KOPT-K1 (cell line): ENCODE measurements around the gene MUC3A.
"Not testable (repeated sequence)": the region's sequence is repeated elsewhere in the genome, so short reads cannot be mapped to it uniquely, and the experiment has no call there.

Experiments used
- H3K27ac ChIP-seq: fragments of 200-600 bp; sonication (generic); 2 replicates; pipeline ENCODE4 v1.5.1; 2016; ENCODE audit warnings: antibody characterized with exemption, mild to moderate bottlenecking, low read depth, low read length; ENCODE audit not compliant: poor library complexity, severe bottlenecking
- H3K36me3 ChIP-seq: fragments of 200-600 bp; sonication (generic); 2 replicates; pipeline ENCODE4 v1.5.1; 2017; ENCODE audit warnings: antibody characterized with exemption, mild to moderate bottlenecking, low read length, moderate library complexity; ENCODE audit not compliant: insufficient read depth
- H3K9me3 ChIP-seq: fragments of 200-600 bp; sonication (generic); 2 replicates; pipeline ENCODE4 v1.5.1; 2017; ENCODE audit warnings: antibody characterized with exemption, low read length, mild to moderate bottlenecking; ENCODE audit not compliant: insufficient read depth, poor library complexity, severe bottlenecking

Gene MUC3A

DNA sequence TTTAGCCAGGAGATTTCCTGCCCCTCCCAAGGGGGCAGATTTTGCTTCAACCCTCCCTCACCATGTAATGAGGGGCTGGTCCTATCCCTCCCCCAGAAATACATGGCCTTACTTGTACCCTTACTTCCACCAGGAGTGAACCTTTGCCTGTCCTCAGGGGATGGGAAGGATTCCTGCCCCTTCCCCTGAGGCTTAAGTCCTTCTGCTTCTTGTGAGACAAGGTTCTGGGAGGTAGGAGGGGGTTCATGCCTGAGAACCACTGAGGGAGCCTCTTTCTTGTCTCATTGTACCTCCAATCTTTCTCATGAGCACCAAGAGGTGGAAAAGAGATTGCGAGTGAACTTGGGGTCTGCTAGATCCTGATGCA is 19.5 kb upstream of the MUC3A start:
- Histone ChIP-seq H3K27ac (no peak overlapping the region), H3K36me3 (no peaks in the 10 kb centered on the region), H3K9me3 (peaks cover 20% of the 10 kb centered on the region)

DNA sequence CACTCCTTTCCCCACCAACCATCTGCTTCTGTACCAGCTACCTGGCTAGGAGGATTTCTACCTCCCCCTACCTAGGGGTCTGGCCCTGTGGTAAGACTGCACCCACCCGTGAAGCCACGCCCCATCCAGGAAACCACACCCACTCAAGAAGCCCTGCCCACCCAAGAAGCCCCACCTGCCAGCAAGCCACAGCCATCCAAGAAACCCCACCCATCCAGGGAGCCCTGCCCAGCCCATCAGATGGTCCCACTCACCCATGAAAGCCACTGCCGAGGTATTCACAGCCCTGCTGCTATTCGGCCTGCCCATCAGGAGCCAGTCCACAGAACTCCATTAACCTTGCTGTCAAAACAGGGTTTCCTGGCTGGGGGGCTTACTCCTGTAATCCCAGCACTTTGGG is 15.6 kb upstream of the MUC3A start:
- no peak overlapping the region for H3K27ac ChIP-seq
- H3K36me3 ChIP-seq = no peaks in the 10 kb centered on the region
- H3K9me3 ChIP-seq = peaks cover 24% of the 10 kb centered on the region

DNA sequence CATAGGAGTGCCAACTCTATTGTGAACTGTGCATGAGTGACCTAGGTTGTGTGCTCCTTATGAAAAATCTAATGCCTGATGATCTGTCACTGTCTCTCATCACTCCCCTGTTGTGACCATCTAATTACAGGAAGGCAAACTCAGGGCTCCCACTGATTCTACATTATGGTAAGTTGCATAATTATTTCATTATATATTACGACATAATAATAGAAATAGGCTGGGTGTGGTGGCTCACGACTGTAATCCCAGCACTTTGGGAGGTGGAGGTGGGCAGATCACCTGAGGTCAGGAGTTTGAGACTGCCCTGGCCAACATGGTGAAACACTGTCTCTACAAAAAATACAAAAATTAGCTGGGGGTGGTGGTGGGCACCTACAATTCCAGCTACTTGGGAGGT is 14.0 kb upstream of the MUC3A start:
- peaks cover 30% of the 10 kb centered on the region for H3K9me3 ChIP-seq
- H3K36me3 ChIP-seq, H3K27ac ChIP-seq: not testable (repeated sequence)

DNA sequence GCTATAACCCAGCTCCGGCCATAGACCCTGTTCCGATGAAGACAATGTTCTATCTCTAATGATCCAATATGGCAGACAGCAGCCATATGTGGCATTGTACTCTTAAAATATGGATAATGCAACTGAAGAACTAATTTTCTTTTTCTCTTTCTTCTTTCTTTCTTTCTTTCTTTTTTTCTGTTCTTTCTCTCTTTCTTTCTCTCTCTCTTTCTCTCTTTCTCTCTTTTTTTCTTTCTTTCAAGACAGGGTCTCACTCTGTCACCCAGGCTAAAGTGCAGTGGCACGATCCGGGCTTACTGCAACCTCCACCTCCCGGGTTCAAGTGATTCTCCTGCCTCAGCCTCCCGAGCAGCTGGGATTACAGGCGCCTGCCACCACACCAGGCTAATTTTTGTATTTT is 13.2 kb upstream of the MUC3A start:
- peaks cover 30% of the 10 kb centered on the region for H3K9me3 ChIP-seq
- H3K36me3 ChIP-seq = not testable (repeated sequence)

DNA sequence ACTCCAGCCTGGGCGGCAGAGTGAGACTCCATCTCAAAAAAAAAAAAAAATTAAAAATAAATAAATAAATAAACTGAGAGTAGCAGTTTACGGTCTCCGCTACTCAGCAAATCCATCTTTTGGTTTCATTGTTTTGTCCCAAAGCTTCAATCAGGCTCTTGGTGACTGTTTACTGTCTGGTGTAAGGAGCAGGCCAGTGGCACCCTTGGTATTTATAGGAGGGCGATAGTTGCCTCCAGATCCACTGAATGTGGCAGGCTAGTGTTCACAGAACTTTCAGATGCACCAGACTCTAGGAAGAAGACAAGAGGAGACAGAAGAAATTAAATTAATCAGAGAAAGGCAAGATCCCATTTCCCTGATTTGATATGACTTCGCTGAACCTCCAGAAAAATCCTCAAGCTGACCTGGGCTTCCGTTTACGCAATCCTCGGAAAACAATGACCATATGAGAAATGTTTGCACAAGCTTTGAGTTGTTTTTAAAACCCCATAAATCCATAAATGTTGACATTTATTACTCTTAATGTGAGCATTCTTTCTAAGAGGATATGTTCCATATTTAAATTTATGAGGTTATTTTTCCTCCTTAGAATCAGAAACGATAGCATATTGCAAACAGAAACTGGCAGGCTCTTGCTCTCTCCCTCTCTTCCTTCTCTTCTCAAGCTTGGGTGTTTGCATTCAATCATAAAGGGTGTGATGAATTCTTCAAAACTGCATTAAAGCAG is 7.1 kb upstream of the MUC3A start:
- Histone ChIP-seq H3K9me3 (peaks cover 6% of the 10 kb centered on the region), H3K36me3 (no peaks in the 10 kb centered on the region), H3K27ac (no peak overlapping the region)

More for the DNA sequence above, 13.2 kb upstream of the MUC3A start:
- not testable (repeated sequence) for H3K27ac ChIP-seq

DNA sequence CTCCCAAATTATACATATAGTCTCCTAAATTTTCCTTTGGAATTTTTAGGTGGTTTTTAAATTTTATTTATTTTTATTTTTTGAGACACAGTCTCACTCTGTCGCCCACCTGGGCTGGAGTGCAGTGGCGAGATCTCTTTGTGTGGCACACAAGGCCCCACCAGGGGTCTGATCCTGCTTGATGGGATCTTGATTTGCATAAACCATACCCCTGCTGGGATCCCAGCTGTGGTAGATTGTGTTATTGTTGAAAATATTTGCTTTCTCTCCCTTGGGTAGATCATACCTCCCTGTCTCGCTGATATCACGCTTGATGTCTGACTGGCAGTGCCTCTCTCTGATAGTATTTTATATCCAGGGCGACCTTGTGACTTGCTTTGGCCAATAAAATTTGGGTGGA is 5.6 kb upstream of the MUC3A start:
- Histone ChIP-seq H3K36me3 (no peaks in the 10 kb centered on the region), H3K27ac (no peak overlapping the region)

DNA sequence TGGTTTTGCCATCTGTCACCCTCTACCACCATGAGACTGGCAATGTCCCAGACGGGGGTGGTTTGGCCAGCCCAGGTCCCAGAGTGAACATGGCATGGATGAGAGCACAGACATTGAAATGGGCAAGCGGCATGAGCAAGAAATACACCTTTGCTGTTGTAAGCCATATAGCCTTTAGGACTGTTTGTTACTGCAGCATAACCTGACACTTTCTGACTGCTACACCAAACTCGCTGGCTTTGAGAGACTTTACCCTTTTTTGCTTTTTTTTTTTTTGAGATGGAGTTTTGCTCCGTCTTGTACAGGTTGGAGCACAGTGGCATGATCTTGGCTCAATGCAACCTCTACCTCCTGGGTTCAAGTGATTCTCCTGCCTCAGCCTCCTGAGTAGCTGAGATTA is 5.2 kb upstream of the MUC3A start:
- Histone ChIP-seq H3K36me3 (no peaks in the 10 kb centered on the region), H3K27ac (no peak overlapping the region), H3K9me3 (peaks cover 6% of the 10 kb centered on the region)

More for the DNA sequence above, 5.6 kb upstream of the MUC3A start:
- peaks cover 6% of the 10 kb centered on the region for H3K9me3 ChIP-seq

DNA sequence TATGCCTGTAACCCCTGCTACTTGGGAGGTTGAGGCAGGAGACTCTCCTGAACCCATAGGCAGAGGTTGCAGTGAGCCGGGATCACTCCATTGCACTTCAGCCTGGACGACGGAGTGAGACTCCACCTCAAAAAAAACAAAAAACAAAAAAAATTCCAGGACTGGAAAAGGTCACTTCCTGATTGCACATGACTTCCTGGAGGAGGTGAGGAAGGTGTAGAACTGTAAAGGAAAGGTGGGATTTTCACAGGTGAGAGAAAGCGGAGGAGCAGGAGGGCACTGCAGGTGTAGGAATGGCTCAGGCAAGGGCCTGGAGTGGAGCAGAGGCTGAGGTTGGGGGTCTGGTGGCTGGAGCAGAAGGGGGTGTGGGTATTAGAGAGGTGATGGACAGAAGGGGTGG is 3.2 kb upstream of the MUC3A start:
- Histone ChIP-seq H3K27ac (no peak overlapping the region), H3K36me3 (no peaks in the 10 kb centered on the region), H3K9me3 (no peaks in the 10 kb centered on the region)

DNA sequence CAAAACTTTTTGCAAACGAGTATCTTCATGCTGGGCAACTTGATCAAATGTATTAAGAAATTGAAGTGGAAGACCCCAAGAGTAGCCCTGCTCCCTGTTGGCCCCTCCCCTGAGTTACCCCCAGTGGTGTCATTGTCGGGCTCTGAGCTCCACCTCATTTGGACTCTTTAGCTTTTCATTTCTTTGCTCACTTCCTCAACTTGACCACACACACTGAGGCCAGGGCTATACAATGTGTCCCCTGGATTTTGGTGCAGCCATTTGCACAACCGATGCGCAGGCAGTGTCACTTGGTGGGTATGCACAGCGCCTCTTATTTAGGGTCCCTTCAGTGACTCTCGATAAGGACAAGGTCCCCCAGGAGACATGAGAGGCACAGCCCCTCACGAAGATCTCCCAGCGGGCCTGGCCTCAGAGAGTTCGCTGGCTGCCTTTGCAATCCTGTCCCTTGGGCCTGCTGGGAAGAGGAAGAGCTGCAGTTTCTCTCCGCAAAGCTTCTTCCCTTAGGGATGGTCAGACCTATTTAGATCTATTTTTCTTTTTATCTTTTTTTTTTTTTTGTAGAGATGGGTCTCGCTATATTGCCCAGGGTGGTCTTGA is 2.5 kb upstream of the MUC3A start:
- H3K36me3 ChIP-seq = no peaks in the 10 kb centered on the region
- H3K9me3 ChIP-seq = no peaks in the 10 kb centered on the region
- H3K27ac ChIP-seq = no peak overlapping the region

DNA sequence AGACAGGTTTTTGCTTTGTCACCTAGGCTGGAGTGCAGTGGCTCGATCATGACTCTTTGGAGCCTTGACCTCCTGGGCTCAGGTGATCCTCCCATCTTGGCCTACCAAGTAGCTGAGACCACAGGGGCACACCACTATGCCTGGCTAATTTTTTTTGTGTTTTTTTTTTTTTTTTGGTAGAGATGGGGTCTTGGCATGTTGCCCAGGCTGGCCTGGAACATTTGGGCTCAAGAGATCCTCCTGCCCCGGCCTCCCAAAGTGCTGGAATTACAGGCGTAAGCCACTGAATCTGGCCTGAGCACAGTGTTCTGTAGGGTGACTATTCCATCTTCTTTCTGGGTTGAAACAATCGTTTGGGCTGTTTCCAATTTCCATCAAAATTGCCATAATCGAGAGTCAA is 1.5 kb upstream of the MUC3A start:
- Histone ChIP-seq H3K36me3 (no peaks in the 10 kb centered on the region), H3K9me3 (no peaks in the 10 kb centered on the region), H3K27ac (no peak overlapping the region)

DNA sequence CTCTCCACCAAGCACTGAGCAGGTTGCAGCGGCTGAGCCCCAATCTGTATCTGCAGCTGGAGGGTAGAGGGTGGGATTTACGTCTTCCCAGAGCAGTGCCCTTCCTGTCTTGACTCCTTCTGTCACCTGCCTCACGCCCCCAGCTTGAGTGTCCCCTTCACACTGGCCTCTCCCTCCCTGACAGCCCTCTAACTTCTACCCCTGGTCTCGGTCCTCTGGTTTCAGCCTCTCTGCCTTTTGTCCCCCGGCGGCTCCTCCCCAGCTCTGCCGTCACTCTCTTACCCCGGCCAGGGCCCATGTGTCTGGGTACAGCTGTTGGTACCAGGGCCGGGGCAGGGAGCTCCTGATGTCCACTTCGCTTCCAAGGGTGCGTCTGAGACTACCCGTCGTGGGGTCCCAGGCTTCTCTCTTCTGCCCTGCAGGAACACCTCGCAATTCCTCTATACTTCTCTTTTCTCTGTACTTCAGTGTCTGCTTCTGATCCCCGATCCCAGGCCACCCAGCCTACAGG is 654 bp downstream of the MUC3A start:
- Histone ChIP-seq H3K27ac (no peak overlapping the region), H3K9me3 (no peaks in the 10 kb centered on the region), H3K36me3 (no peaks in the 10 kb centered on the region)

DNA sequence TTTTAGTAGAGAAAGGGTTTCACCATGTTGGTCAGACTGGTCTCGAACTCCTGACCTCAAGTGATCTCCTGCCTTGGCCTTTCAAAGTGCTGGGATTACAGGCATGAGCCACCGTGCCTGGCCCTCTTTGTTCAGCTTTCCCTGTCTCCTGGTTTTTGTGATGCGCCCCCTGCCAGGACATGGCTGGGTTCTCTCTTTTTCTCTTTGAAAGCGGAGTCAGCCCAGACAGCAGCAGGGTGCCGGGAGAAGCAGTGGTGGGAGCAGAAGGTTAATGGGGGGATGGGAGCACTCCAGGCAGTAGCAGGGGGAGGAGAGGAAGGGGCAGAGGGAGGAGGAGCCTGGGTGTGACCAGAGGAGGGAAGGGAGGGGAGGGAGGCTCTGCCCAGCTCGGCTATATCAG is 1.8 kb downstream of the MUC3A start:
- Histone ChIP-seq H3K36me3 (no peaks in the 10 kb centered on the region), H3K27ac (no peak overlapping the region), H3K9me3 (no peaks in the 10 kb centered on the region)

DNA sequence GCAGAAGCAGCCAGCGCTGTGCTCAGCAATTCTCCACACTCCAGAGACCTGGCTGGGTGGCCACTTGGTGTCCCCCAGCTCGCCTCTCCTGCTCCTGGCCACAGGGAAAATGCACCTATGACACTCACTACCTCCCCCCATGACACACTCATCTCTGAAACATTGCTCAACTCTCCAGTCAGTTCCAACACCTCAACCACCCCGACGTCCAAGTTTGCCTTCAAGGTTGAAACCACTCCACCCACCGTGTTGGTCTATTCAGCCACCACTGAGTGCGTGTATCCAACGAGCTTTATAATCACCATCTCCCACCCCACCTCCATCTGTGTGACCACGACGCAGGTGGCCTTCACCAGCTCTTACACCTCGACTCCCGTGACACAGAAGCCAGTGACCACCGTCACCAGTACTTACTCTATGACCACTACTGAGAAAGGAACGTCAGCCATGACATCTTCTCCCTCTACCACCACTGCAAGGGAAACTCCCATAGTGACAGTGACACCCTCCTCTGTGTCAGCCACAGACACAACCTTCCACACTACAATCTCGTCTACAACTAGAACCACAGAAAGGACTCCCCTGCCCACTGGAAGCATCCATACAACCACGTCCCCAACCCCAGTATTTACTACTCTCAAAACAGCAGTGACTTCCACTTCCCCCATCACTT is 2.7 kb downstream of the MUC3A start:
- no peaks in the 10 kb centered on the region for H3K9me3 ChIP-seq
- H3K27ac ChIP-seq = no peak overlapping the region
- no peaks in the 10 kb centered on the region for H3K36me3 ChIP-seq

DNA sequence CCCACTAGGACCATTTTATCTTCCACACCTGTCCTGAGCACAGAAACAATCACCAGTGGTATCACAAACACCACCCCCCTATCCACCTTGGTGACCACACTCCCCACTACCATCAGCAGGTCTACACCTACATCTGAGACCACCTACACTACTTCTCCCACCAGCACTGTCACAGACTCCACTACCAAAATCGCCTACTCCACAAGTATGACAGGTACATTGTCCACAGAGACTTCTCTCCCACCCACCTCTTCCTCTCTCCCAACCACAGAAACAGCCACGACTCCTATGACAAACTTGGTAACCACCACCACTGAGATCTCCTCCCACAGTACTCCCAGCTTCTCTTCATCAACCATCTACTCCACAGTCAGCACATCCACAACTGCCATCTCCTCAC is 3.3 kb downstream of the MUC3A start:
- peaks cover under 1% of the 10 kb centered on the region for H3K9me3 ChIP-seq
- no peaks in the 10 kb centered on the region for H3K36me3 ChIP-seq
- H3K27ac ChIP-seq = no peak overlapping the region

DNA sequence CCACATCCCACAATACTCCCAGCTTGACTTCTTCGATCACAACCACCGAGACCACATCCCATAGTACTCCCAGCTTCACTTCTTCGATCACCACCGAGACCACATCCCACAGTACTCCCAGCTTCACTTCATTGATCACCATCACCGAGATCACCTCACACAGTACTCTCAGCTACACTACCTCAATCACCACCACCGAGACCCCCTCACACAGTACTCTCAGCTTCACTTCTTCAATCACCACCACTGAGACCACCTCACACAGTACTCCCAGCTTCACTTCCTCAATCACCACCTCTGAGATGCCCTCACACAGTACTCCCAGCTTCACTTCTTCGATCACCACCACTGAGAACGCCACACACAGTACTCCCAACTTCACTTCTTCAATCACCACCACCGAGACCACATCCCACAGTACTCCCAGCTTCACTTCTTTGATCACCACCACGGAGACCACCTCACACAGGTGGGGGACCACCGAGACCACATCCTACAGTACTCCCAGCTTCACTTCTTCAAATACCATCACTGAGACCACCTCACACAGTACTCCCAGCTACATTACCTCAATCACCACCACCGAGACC is 8.6 kb downstream of the MUC3A start:
- peaks cover 8% of the 10 kb centered on the region for H3K9me3 ChIP-seq
- H3K27ac ChIP-seq = no peak overlapping the region
- H3K36me3 ChIP-seq = no peaks in the 10 kb centered on the region
